Fibroblast of pulmonary artery (primary cell): ENCODE data around the gene DNAJC6.
A peak's percentile ranks its signal among the peaks of the same experiment; 100 is the strongest.

Experiments used
- DNase-seq: peaks from one replicate; pipeline ENCODE4 v3.0.0-alpha.2; 2010; ENCODE audit warnings: low read depth
- H3K4me3 ChIP-seq: replicated peaks from 2 replicates; pipeline ENCODE4 v1.5.1; 2011; ENCODE audit warnings: low read depth, mild to moderate bottlenecking, control low read depth, low read length, moderate library complexity
- CTCF ChIP-seq: IDR thresholded peaks from 2 replicates; pipeline ENCODE4 v1.5.1; 2011; ENCODE audit warnings: mild to moderate bottlenecking, control low read depth, low read length, inconsistent platforms; ENCODE audit errors: missing control alignments

The DNAJC6 gene

GRCh38 chr1:65309304-65310077 lies at the start of gene DNAJC6:
Gene DNAJC6 (plus strand): TSS chr1:65309543. CDS start chr1:65309746, 203 bp downstream.
- peak within 1 kb of the TSS; percentile 48 for H3K4me3 ChIP-seq
- no peak for TF ChIP-seq CTCF
- peak; percentile 70 for DNase-seq

- no peak overlapping the region for H3K4me3 ChIP-seq
- TF ChIP-seq CTCF, result no peak
- no peak for DNase-seq
Observed at GRCh38 chr1:65259816-65260215, 49.5 kb upstream of the DNAJC6 start.

DNA sequence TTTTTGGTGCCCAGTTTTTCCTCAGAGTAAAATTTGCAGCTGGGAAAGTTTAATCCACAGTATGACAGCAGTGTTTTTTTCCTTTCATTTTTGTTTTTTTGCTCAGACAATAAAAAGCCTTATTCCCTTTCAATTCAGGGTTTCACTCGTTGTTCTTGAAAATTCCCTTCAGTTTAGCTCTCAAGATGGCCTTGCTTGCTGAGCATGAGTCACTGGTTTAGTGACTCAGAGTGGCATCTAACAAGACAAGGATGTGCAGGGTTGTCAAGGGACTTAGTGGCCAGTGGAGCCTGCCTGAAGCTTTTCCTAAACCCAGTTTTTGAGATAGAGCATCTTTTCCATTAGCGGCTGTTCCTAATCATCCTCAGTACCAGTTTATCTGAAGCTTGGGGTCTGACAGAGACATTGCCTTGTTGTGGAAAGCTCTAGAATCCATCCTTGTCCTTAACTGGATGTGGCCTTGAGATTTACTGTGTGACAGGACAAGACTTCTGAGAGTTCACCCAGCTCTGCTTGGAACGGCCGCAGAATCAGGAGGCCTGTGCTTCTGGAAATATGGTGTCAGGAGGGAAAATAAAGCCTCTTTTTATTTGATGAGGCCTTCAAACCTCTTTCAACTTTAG lies 48.4 kb upstream of the DNAJC6 start:
- no peak overlapping the region for H3K4me3 ChIP-seq
- TF ChIP-seq CTCF, result no peak
- peak; percentile 51 for DNase-seq

GRCh38 chr1:65263286-65263685 lies 46.1 kb upstream of the DNAJC6 start:
- TF ChIP-seq CTCF, result no peak
- no peak for DNase-seq
- no peak overlapping the region for H3K4me3 ChIP-seq

GRCh38 chr1:65264197-65264929 lies 45.0 kb upstream of the DNAJC6 start:
- no peak for TF ChIP-seq CTCF
- DNase-seq, result peak; percentile 62
- peak overlapping the region; percentile 47 for H3K4me3 ChIP-seq

DNA sequence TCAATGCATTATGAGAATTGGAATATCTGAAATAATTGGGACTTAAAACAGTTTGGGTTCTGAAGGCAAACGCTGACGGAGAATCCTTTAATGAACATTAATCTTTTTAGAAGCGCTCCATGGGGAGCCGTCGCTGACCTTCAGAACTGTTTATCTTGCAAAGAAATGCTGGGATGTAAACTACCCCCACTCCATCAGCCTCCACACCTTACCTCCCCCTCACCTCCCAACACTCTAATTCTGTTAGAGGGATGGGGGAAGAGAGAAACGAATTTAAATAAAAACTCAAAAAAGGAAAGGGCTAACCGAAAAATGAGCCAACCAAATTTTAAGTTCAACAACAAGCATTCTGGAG lies 44.1 kb upstream of the DNAJC6 start:
- H3K4me3 ChIP-seq, result peak overlapping the region; percentile 47
- no peak for DNase-seq
- no peak for TF ChIP-seq CTCF
